RWPE2 (cell line): ENCODE data around the gene SHE.

Experiments used
- ATAC-seq: fragments of 200-7000 bp; cut with Tn5 transposase; 3 replicates; pipeline ENCODE4 v1.9.1; 2021; ENCODE audit warnings: low read depth
- DNase-seq: peaks from one replicate; pipeline ENCODE4 v3.0.0-alpha.2; 2020; ENCODE audit warnings: low spot score
- H3K27ac ChIP-seq: fragments of 450-650 bp; 2 replicates; pipeline ENCODE4 v1.5.1; 2017; ENCODE audit warnings: mild to moderate bottlenecking; ENCODE audit not compliant: poor library complexity, severe bottlenecking
- H3K27me3 ChIP-seq: fragments of 250-450 bp; sonication (Bioruptor Pico); 2 replicates; pipeline ENCODE4 v1.5.1; 2021; ENCODE audit warnings: mild to moderate bottlenecking, moderate library complexity; ENCODE audit not compliant: insufficient read depth, poor library complexity, severe bottlenecking
- H3K36me3 ChIP-seq: fragments of 250-450 bp; sonication (Bioruptor Pico); 2 replicates; pipeline ENCODE4 v1.5.1; 2020; ENCODE audit warnings: low read depth, mild to moderate bottlenecking, moderate library complexity
- H3K4me1 ChIP-seq: fragments of 250-450 bp; sonication (Bioruptor Pico); 2 replicates; pipeline ENCODE4 v1.5.1; 2021; ENCODE audit warnings: mild to moderate bottlenecking, moderate library complexity; ENCODE audit not compliant: insufficient read depth, poor library complexity, severe bottlenecking
- H3K4me3 ChIP-seq: fragments of 250-450 bp; sonication (Bioruptor Pico); 2 replicates; pipeline ENCODE4 v1.5.1; 2021; ENCODE audit warnings: mild to moderate bottlenecking, moderate library complexity; ENCODE audit not compliant: severe bottlenecking
- H3K9me3 ChIP-seq: fragments of 250-450 bp; sonication (Bioruptor Pico); 2 replicates; pipeline ENCODE4 v1.5.1; 2021; ENCODE audit warnings: mild to moderate bottlenecking, moderate library complexity; ENCODE audit not compliant: severe bottlenecking
- TF ChIP-seq, protein P1 (sequence below): fragments of 450-650 bp; IDR thresholded peaks from one replicate; pipeline ENCODE4 v1.5.1; 2017; ENCODE audit warnings: mild to moderate bottlenecking, moderate library complexity; ENCODE audit not compliant: poor library complexity, severe bottlenecking

The SHE gene

DNA sequence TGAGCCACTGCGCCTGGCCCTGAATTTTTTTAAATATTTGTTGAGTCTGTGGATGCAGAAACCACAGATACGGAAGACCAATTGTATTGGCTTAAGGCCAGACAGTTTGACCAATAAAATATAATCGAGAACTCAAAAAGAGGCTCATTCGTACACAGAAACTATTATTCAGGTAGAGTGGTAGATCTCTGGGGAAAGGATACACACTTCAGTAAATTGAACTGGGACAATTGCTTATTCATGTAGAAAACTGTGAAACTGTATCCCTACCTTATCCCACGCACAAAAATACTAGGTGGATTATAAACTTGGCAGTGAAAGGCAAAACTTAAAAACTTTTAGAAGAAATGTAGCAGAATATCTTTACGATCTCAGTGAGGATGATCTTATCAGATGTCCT, 25.0 kb upstream of the SHE start:
- Histone ChIP-seq H3K9me3 (no peaks in the 10 kb centered on the region), H3K4me1 (no peaks in the 10 kb centered on the region), H3K27ac (no peak overlapping the region), H3K36me3 (no peaks in the 10 kb centered on the region), H3K27me3 (no peaks in the 10 kb centered on the region), H3K4me3 (no peak overlapping the region)
- DNase-seq (no peak), ATAC-seq (no peak)
- TF ChIP-seq, protein P1, sequence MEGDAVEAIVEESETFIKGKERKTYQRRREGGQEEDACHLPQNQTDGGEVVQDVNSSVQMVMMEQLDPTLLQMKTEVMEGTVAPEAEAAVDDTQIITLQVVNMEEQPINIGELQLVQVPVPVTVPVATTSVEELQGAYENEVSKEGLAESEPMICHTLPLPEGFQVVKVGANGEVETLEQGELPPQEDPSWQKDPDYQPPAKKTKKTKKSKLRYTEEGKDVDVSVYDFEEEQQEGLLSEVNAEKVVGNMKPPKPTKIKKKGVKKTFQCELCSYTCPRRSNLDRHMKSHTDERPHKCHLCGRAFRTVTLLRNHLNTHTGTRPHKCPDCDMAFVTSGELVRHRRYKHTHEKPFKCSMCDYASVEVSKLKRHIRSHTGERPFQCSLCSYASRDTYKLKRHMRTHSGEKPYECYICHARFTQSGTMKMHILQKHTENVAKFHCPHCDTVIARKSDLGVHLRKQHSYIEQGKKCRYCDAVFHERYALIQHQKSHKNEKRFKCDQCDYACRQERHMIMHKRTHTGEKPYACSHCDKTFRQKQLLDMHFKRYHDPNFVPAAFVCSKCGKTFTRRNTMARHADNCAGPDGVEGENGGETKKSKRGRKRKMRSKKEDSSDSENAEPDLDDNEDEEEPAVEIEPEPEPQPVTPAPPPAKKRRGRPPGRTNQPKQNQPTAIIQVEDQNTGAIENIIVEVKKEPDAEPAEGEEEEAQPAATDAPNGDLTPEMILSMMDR: no peak

DNA sequence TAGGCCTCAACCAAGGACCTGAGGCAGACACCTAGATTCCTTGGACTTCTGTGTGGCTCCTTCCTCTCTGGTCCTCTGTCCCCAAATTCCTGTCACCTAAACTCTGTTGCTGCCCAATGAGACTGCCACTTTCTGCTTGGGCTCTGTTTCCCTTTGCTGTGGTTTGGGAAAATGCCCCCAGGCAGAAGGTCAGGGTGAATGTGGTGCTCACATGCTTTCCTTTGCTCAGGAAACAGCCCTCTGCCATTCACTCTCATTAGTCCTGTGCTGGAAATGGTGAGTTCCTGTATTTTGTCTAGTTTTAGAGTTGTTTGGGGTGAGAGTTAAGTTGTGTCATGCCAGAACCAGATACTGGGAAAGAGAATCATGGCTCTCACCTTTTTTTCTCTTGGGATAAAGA, 22.7 kb upstream of the SHE start:
- Histone ChIP-seq H3K4me1 (no peaks in the 10 kb centered on the region), H3K9me3 (no peaks in the 10 kb centered on the region), H3K36me3 (no peaks in the 10 kb centered on the region), H3K27ac (no peak overlapping the region), H3K27me3 (no peaks in the 10 kb centered on the region), H3K4me3 (no peak overlapping the region)
- DNase-seq (no peak), ATAC-seq (no peak)
- TF ChIP-seq, protein P1: no peak

DNA sequence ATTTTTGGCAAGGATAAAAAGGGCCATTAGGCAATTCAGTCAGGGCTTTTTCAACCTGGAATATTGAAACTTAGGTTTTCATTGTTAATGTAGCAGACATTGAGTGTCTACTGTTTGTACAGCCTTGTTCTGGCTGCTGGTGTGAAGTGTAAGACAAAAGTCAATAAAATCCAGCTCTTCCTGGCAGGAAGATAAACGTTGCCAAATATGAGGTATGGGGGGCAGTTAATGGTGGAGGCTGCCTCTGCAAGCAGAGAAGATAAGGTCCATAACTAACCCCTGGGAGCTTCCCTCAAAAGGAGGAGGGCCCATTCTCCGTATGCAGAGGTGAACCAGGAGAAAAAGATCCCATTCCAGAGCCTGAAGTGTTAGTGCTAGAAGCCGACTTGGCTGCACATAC, 19.5 kb upstream of the SHE start:
- Histone ChIP-seq H3K4me3 (no peak overlapping the region), H3K27ac (no peak overlapping the region), H3K36me3 (no peaks in the 10 kb centered on the region), H3K9me3 (no peaks in the 10 kb centered on the region), H3K27me3 (no peaks in the 10 kb centered on the region), H3K4me1 (no peaks in the 10 kb centered on the region)
- no peak for DNase-seq
- ATAC-seq: no peak
- TF ChIP-seq, protein P1: no peak

DNA sequence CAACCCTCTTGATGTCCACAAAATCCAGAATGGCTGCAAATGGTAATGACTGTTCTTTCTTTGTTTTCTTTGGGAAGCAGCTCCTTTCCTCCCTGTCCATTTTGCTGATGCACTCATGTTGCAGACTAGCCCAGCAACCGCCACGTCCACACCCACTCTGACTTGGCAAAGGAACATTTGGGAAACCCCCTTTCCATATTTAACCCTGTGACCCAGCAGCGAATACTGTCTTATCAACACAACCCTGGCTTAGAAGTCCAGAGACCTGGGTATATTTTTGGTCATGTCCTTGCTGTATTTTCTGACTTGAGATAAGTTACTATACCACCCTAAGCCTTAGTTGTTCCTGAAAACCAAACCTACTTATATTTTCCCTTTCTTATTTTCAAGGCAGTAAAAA, 18.1 kb upstream of the SHE start:
- ATAC-seq: no peak
- H3K4me3 ChIP-seq: no peak overlapping the region
- H3K4me1 ChIP-seq: no peaks in the 10 kb centered on the region
- TF ChIP-seq, protein P1: no peak
- no peaks in the 10 kb centered on the region for H3K36me3 ChIP-seq
- no peak overlapping the region for H3K27ac ChIP-seq
- DNase-seq: no peak
- H3K9me3 ChIP-seq: no peaks in the 10 kb centered on the region
- no peaks in the 10 kb centered on the region for H3K27me3 ChIP-seq

DNA sequence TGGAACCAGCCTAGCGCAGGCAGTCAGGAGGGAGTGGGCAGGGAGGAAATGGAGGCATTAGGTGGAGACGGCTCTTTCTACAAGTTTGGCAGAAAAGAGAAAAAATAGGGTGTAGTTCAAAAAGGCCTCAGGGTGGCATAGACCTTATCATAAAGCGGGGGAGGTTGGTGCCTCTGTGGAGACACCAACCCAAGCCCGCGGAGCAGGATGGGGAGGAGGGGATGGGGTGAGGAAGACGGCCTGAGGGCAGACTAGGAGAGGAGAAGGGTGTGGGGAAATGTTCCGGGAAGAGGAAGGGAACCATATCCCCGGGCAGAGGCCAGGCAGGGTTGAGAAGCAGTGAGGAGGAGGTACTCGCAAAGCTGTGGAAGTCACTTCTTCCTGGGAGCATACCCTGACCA, 17.4 kb upstream of the SHE start:
- DNase-seq (no peak), ATAC-seq (no peak)
- H3K27me3 ChIP-seq: no peaks in the 10 kb centered on the region

More for the DNA sequence above, 17.4 kb upstream of the SHE start:
- Histone ChIP-seq H3K4me3 (no peak overlapping the region), H3K4me1 (no peaks in the 10 kb centered on the region), H3K36me3 (no peaks in the 10 kb centered on the region), H3K9me3 (no peaks in the 10 kb centered on the region), H3K27ac (no peak overlapping the region)
- TF ChIP-seq, protein P1: no peak
